Endodermal cell (in vitro differentiated cells): ENCODE measurements around the gene SPDYE11. TPM values are rescaled to one million over a fixed set of nuclear protein-coding genes. Genes with fewer than 3 reads are reported as not detected.
"Not testable (repeated sequence)": the region's sequence is repeated elsewhere in the genome, so short reads cannot be mapped to it uniquely, and the experiment has no call there.

Experiments
- DNase-seq: peaks from one replicate; pipeline ENCODE4 v3.0.0-alpha.2; 2017
- H3K27ac ChIP-seq: 2 replicates; pipeline ENCODE4 v1.5.1; 2013; ENCODE audit warnings: mild to moderate bottlenecking, low read depth, low read length, moderate library complexity
- H3K27me3 ChIP-seq: 2 replicates; pipeline ENCODE4 v1.6.1; 2013; ENCODE audit warnings: mild to moderate bottlenecking, low read length, moderate library complexity; ENCODE audit not compliant: insufficient read depth, control insufficient read depth, poor library complexity, severe bottlenecking
- H3K36me3 ChIP-seq: 2 replicates; pipeline ENCODE4 v1.7.0; 2013; ENCODE audit warnings: mild to moderate bottlenecking, low read length, moderate library complexity; ENCODE audit not compliant: control insufficient read depth, insufficient read depth
- H3K4me1 ChIP-seq: one replicate; pipeline ENCODE4 v1.7.0; 2013; ENCODE audit warnings: low read length; ENCODE audit not compliant: control insufficient read depth, insufficient read depth
- H3K4me3 ChIP-seq: 2 replicates; pipeline ENCODE4 v1.5.1; 2013; ENCODE audit warnings: mild to moderate bottlenecking, low read length, moderate library complexity
- H3K9ac ChIP-seq: 2 replicates; pipeline ENCODE4 v1.6.1; 2013; ENCODE audit warnings: mild to moderate bottlenecking, low read length, moderate library complexity; ENCODE audit not compliant: poor library complexity, severe bottlenecking; ENCODE audit errors: extremely low read depth
- H3K9me3 ChIP-seq: 2 replicates; pipeline ENCODE4 v1.6.1; 2013; ENCODE audit warnings: mild to moderate bottlenecking, low read length, moderate library complexity; ENCODE audit not compliant: control insufficient read depth
- H3K27ac Mint-ChIP-seq: 2 replicates; pipeline ENCODE4 v1.8.0; 2020; ENCODE audit warnings: mixed read lengths
- H3K27me3 Mint-ChIP-seq: 2 replicates; pipeline ENCODE4 v1.8.0; 2021; ENCODE audit warnings: mild to moderate bottlenecking, mixed read lengths; ENCODE audit not compliant: insufficient read depth
- H3K36me3 Mint-ChIP-seq: 2 replicates; pipeline ENCODE4 v1.8.0; 2020; ENCODE audit warnings: low read depth, mixed read lengths
- H3K4me1 Mint-ChIP-seq: 2 replicates; pipeline ENCODE4 v1.8.0; 2020; ENCODE audit warnings: mixed read lengths
- H3K4me3 Mint-ChIP-seq: 2 replicates; pipeline ENCODE4 v1.8.0; 2020; ENCODE audit warnings: mild to moderate bottlenecking, moderate library complexity, mixed read lengths
- H3K9me3 Mint-ChIP-seq: 2 replicates; pipeline ENCODE4 v1.8.0; 2020; ENCODE audit warnings: mild to moderate bottlenecking, mixed read lengths
- WGBS, 2 experiments: methylation state at CpG; one replicate each; pipeline versions ENCODE4 v1.1.5 to v1.1.7; 2013; ENCODE audit warnings: missing lambda C conversion rate in 2 of 2, mixed read lengths in 1 of 2; ENCODE audit not compliant: insufficient coverage in 1 of 2, insufficient read length in 1 of 2; 5-methylcytosine and 5-hydroxymethylcytosine counted together
- long read RNA-seq, 4 experiments: library from polyadenylated mRNA in 2 of 4; library from RNA in 1 of 4; library from capped mRNA in 1 of 4; stranded (forward) in 3 of 4; unstranded in 1 of 4; transcript quantifications; one replicate each; pipeline ENCODE4 v2.0.0, GENCODE V29; 2020 to 2021; ENCODE audit warnings: inconsistent platforms in 1 of 4
- polyA plus RNA-seq, 2 experiments: library from polyadenylated mRNA; stranded (reverse); fragments of 50-300 nt; gene quantifications; one replicate each; pipeline ENCODE4 v1.2.3, GENCODE V29; 2013
- total RNA-seq, 2 donors: library from RNA; stranded (reverse); fragmentation: NEBNext Ultra II Directional in 1 of 2; extraction: Animal tissue kit (Norgen Biotek cat#: 25700) in 1 of 2; gene quantifications; 2 replicates in 1 of 2; 3 replicates in 1 of 2; pipeline ENCODE4 v1.2.1, GENCODE V29; 2021

The SPDYE11 gene
- not detected for total RNA-seq
- polyA plus RNA-seq (2013, experiment 1 of 2), result not detected
- polyA plus RNA-seq (2013, experiment 2 of 2), result not detected
- long read RNA-seq, experiment 1, result 0 reads
- long read RNA-seq, experiment 2, partial matches to known transcripts, result 0 of 2 reads
- long read RNA-seq, experiment 2, other reads (novel, unspliced or antisense), result 2 of 2 reads
- long read RNA-seq, experiment 3, result 0 reads
- long read RNA-seq, experiment 4, result 0 reads

GRCh38 chr7:73057811-73058210, at the start of gene SPDYE11:
SPDYE11 (minus strand) TSS chr7:73057911; CDS start chr7:73056111, 1,800 bp downstream.
- not testable (repeated sequence) for H3K9me3 ChIP-seq, DNase-seq, H3K36me3 Mint-ChIP-seq, H3K27ac Mint-ChIP-seq, H3K9me3 Mint-ChIP-seq, H3K4me1 ChIP-seq, H3K27ac ChIP-seq, H3K27me3 Mint-ChIP-seq, H3K9ac ChIP-seq, H3K4me3 Mint-ChIP-seq, H3K4me3 ChIP-seq, H3K4me1 Mint-ChIP-seq, H3K36me3 ChIP-seq, H3K27me3 ChIP-seq
- WGBS, 2 experiments, result no CpG with 5 or more reads among the region's 8 CpGs

GRCh38 chr7:73085938-73086337, 28.2 kb upstream of the SPDYE11 start, which contains the start of gene SPDYE9:
SPDYE9 (minus strand) TSS chr7:73086038; CDS start chr7:73084238, 1,800 bp downstream.
- not testable (repeated sequence) for H3K36me3 ChIP-seq, H3K36me3 Mint-ChIP-seq, H3K9me3 Mint-ChIP-seq, H3K4me1 Mint-ChIP-seq, H3K9ac ChIP-seq, H3K4me3 ChIP-seq, H3K4me1 ChIP-seq, H3K27me3 ChIP-seq, DNase-seq, H3K4me3 Mint-ChIP-seq, H3K27ac Mint-ChIP-seq, H3K27ac ChIP-seq, H3K9me3 ChIP-seq, H3K27me3 Mint-ChIP-seq
- WGBS, 2 experiments, result no CpG with 5 or more reads among the region's 8 CpGs

- H3K4me3 ChIP-seq, H3K4me3 Mint-ChIP-seq, H3K36me3 Mint-ChIP-seq, H3K9ac ChIP-seq, H3K4me1 ChIP-seq, H3K9me3 Mint-ChIP-seq, H3K27me3 ChIP-seq, H3K27ac Mint-ChIP-seq, DNase-seq, H3K36me3 ChIP-seq, H3K27ac ChIP-seq, H3K9me3 ChIP-seq, H3K27me3 Mint-ChIP-seq, H3K4me1 Mint-ChIP-seq: not testable (repeated sequence)
- WGBS, 2 experiments, result no CpG with 5 or more reads among the region's 8 CpGs
These were observed 28.0 kb downstream of the SPDYE11 start, which contains the start of gene SPDYE8 for GRCh38 chr7:73029666-73030065. SPDYE8 (minus strand) TSS chr7:73029766; CDS start chr7:73027966, 1,800 bp downstream.

- H3K9ac ChIP-seq, result peak overlapping the region; percentile 45
- not testable (repeated sequence) for H3K36me3 Mint-ChIP-seq, H3K9me3 ChIP-seq, H3K27ac ChIP-seq, H3K9me3 Mint-ChIP-seq, H3K4me1 ChIP-seq, H3K36me3 ChIP-seq, H3K27ac Mint-ChIP-seq, DNase-seq, H3K27me3 Mint-ChIP-seq, H3K27me3 ChIP-seq, H3K4me1 Mint-ChIP-seq
- peak overlapping the region; percentile 92 for H3K4me3 Mint-ChIP-seq
- peak overlapping the region; percentile 75 for H3K4me3 ChIP-seq
- 36 to 37% methylated on average over 6 to 9 of the region's 10 CpGs for WGBS, 2 experiments
These were observed 51.2 kb downstream of the SPDYE11 start for GRCh38 chr7:73006491-73006890.

- H3K9me3 Mint-ChIP-seq, H3K4me1 Mint-ChIP-seq, DNase-seq, H3K27me3 Mint-ChIP-seq, H3K27me3 ChIP-seq, H3K36me3 Mint-ChIP-seq, H3K36me3 ChIP-seq, H3K4me1 ChIP-seq, H3K9me3 ChIP-seq: not testable (repeated sequence)
- WGBS, 2 experiments, result 0% methylated on average over 18 to 37 of the region's 66 CpGs
- Histone ChIP-seq H3K4me3 (peak overlapping the region; percentile 72), H3K27ac (peak overlapping the region; percentile 88), H3K9ac (peak overlapping the region; percentile 72)
- Mint-ChIP-seq H3K4me3 (peak overlapping the region; percentile 92), H3K27ac (peak overlapping the region; percentile 99)
These were observed 51.8 kb downstream of the SPDYE11 start for GRCh38 chr7:73005693-73006447.

- peak overlapping the region; percentile 92 for H3K4me3 Mint-ChIP-seq
- not testable (repeated sequence) for H3K4me1 ChIP-seq, H3K9me3 ChIP-seq, H3K36me3 ChIP-seq, H3K9me3 Mint-ChIP-seq, H3K27me3 ChIP-seq, H3K27me3 Mint-ChIP-seq, H3K36me3 Mint-ChIP-seq, DNase-seq, H3K4me1 Mint-ChIP-seq
- Histone ChIP-seq H3K9ac (peak overlapping the region; percentile 72), H3K4me3 (peak overlapping the region; percentile 72), H3K27ac (peak overlapping the region; percentile 88)
- H3K27ac Mint-ChIP-seq, result peak overlapping the region; percentile 99
- 0% methylated on average over 14 of the region's 30 CpGs; no CpG with 5 or more reads in 1 of the 2 experiments for WGBS, 2 experiments
These were observed 52.4 kb downstream of the SPDYE11 start for GRCh38 chr7:73005356-73005692.
